Endodermal cell (in vitro differentiated cells): ENCODE results near the gene RPL5. TPM values are rescaled to one million over a fixed set of nuclear protein-coding genes. Genes with fewer than 3 reads are reported as not detected.

ENCODE experiments used
- DNase-seq: peaks from one replicate; pipeline ENCODE4 v3.0.0-alpha.2; 2017
- H3K27ac ChIP-seq: 2 replicates; pipeline ENCODE4 v1.5.1; 2013; ENCODE audit warnings: mild to moderate bottlenecking, low read depth, low read length, moderate library complexity
- H3K27me3 ChIP-seq: 2 replicates; pipeline ENCODE4 v1.6.1; 2013; ENCODE audit warnings: mild to moderate bottlenecking, low read length, moderate library complexity; ENCODE audit not compliant: insufficient read depth, control insufficient read depth, poor library complexity, severe bottlenecking
- H3K36me3 ChIP-seq: 2 replicates; pipeline ENCODE4 v1.7.0; 2013; ENCODE audit warnings: mild to moderate bottlenecking, low read length, moderate library complexity; ENCODE audit not compliant: control insufficient read depth, insufficient read depth
- H3K4me1 ChIP-seq: one replicate; pipeline ENCODE4 v1.7.0; 2013; ENCODE audit warnings: low read length; ENCODE audit not compliant: control insufficient read depth, insufficient read depth
- H3K4me3 ChIP-seq: 2 replicates; pipeline ENCODE4 v1.5.1; 2013; ENCODE audit warnings: mild to moderate bottlenecking, low read length, moderate library complexity
- H3K9ac ChIP-seq: 2 replicates; pipeline ENCODE4 v1.6.1; 2013; ENCODE audit warnings: mild to moderate bottlenecking, low read length, moderate library complexity; ENCODE audit not compliant: poor library complexity, severe bottlenecking; ENCODE audit errors: extremely low read depth
- H3K9me3 ChIP-seq: 2 replicates; pipeline ENCODE4 v1.6.1; 2013; ENCODE audit warnings: mild to moderate bottlenecking, low read length, moderate library complexity; ENCODE audit not compliant: control insufficient read depth
- H3K27ac Mint-ChIP-seq: 2 replicates; pipeline ENCODE4 v1.8.0; 2020; ENCODE audit warnings: mixed read lengths
- H3K27me3 Mint-ChIP-seq: 2 replicates; pipeline ENCODE4 v1.8.0; 2021; ENCODE audit warnings: mild to moderate bottlenecking, mixed read lengths; ENCODE audit not compliant: insufficient read depth
- H3K36me3 Mint-ChIP-seq: 2 replicates; pipeline ENCODE4 v1.8.0; 2020; ENCODE audit warnings: low read depth, mixed read lengths
- H3K4me1 Mint-ChIP-seq: 2 replicates; pipeline ENCODE4 v1.8.0; 2020; ENCODE audit warnings: mixed read lengths
- H3K4me3 Mint-ChIP-seq: 2 replicates; pipeline ENCODE4 v1.8.0; 2020; ENCODE audit warnings: mild to moderate bottlenecking, moderate library complexity, mixed read lengths
- H3K9me3 Mint-ChIP-seq: 2 replicates; pipeline ENCODE4 v1.8.0; 2020; ENCODE audit warnings: mild to moderate bottlenecking, mixed read lengths
- CTCF ChIP-seq: fragments of 200-600 bp; sonication (generic); conservative IDR thresholded peaks from 2 replicates; pipeline ENCODE4 v1.5.0; 2021; ENCODE audit warnings: antibody characterized with exemption, mild to moderate bottlenecking
- WGBS, 2 experiments: methylation state at CpG; one replicate each; pipeline versions ENCODE4 v1.1.5 to v1.1.7; 2013; ENCODE audit warnings: missing lambda C conversion rate in 2 of 2, mixed read lengths in 1 of 2; ENCODE audit not compliant: insufficient coverage in 1 of 2, insufficient read length in 1 of 2; 5-methylcytosine and 5-hydroxymethylcytosine counted together
- total RNA-seq, 2 donors: library from RNA; stranded (reverse); fragmentation: NEBNext Ultra II Directional in 1 of 2; extraction: Animal tissue kit (Norgen Biotek cat#: 25700) in 1 of 2; gene quantifications; 2 replicates in 1 of 2; 3 replicates in 1 of 2; pipeline ENCODE4 v1.2.1, GENCODE V29; 2021

RPL5 gene
- total RNA-seq, 2 donors from 2014 or later: 963 to 1,201 TPM

- Histone ChIP-seq H3K4me3 (no peak overlapping the region), H3K9me3 (no peaks in the 10 kb centered on the region), H3K36me3 (no peaks in the 10 kb centered on the region), H3K27ac (no peak overlapping the region), H3K27me3 (no peaks in the 10 kb centered on the region), H3K4me1 (no peaks in the 10 kb centered on the region), H3K9ac (no peak overlapping the region)
- H3K27me3 Mint-ChIP-seq: no peaks in the 10 kb centered on the region
- no peaks in the 10 kb centered on the region for H3K36me3 Mint-ChIP-seq
- no peak overlapping the region for H3K27ac Mint-ChIP-seq
- TF ChIP-seq CTCF: no peak
- WGBS, 2 experiments: 73 to 96% methylated on average over 1 to 2 of the region's 2 CpGs
- no peak overlapping the region for H3K4me3 Mint-ChIP-seq
- H3K9me3 Mint-ChIP-seq: no peaks in the 10 kb centered on the region
- no peaks in the 10 kb centered on the region for H3K4me1 Mint-ChIP-seq
- no peak for DNase-seq
Measured at GRCh38 chr1:92851729-92852128, 19.9 kb downstream of the RPL5 start.

DNA sequence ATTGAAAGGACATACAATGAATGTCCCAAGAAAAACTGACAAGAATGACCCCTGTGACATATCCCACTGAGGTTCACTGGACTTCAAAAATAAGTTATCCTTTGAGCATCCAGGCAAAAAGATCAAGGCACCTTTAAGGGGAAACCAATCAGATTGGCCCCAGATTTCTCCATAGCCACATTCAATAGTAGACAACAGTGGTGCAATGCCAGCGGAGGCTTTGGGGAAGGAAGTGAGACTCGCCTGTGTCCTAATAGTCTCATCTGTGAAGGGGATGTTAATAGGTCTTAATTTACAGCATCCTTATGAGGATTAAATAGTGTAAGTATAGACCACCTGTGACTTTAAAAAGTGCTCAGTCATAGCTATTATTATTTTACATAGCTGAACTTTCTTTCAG is 21.5 kb downstream of the RPL5 start:
- Mint-ChIP-seq H3K9me3 (no peaks in the 10 kb centered on the region), H3K27me3 (no peaks in the 10 kb centered on the region), H3K27ac (no peak overlapping the region), H3K36me3 (no peaks in the 10 kb centered on the region), H3K4me1 (no peaks in the 10 kb centered on the region), H3K4me3 (no peak overlapping the region)
- Histone ChIP-seq H3K27ac (no peak overlapping the region), H3K27me3 (no peaks in the 10 kb centered on the region), H3K4me3 (no peak overlapping the region), H3K36me3 (no peaks in the 10 kb centered on the region), H3K9ac (no peak overlapping the region), H3K9me3 (no peaks in the 10 kb centered on the region), H3K4me1 (no peaks in the 10 kb centered on the region)
- 91 to 100% methylated on average over 2 of the region's 2 CpGs for WGBS, 2 experiments
- no peak for TF ChIP-seq CTCF
- DNase-seq: no peak

GRCh38 chr1:92854101-92854785 is 22.4 kb downstream of the RPL5 start:
- Histone ChIP-seq H3K27ac (no peak overlapping the region), H3K9ac (no peak overlapping the region), H3K36me3 (no peaks in the 10 kb centered on the region), H3K4me1 (no peaks in the 10 kb centered on the region), H3K27me3 (no peaks in the 10 kb centered on the region), H3K4me3 (no peak overlapping the region), H3K9me3 (no peaks in the 10 kb centered on the region)
- Mint-ChIP-seq H3K27ac (no peak overlapping the region), H3K27me3 (no peaks in the 10 kb centered on the region), H3K36me3 (no peaks in the 10 kb centered on the region), H3K9me3 (no peaks in the 10 kb centered on the region), H3K4me1 (no peaks in the 10 kb centered on the region), H3K4me3 (no peak overlapping the region)
- TF ChIP-seq CTCF: no peak
- DNase-seq: no peak
